SK-N-SH (cell line): ENCODE measurements around the gene KRT75. TPM values are rescaled to one million over a fixed set of nuclear protein-coding genes. Genes with fewer than 3 reads are reported as not detected.

Experiments
- CTCF ChIA-PET: fragments of 300-600, 350-600 bp; formaldehyde crosslinking; extraction: SDS; loops from one replicate; lab custom pipeline; 2021; lab: Yijun Ruan, JAX
- POLR2A ChIA-PET: fragments of 350-600 bp; sonication (Branson Sonifier 250); formaldehyde crosslinking; extraction: SDS; loops from one replicate; lab custom pipeline; 2020; ENCODE audit warnings: antibody characterized with exemption, inconsistent platforms; lab: Yijun Ruan, JAX
- DNase-seq: peaks from one replicate; pipeline ENCODE4 v3.0.0; 2012
- H2AFZ ChIP-seq: fragments of 200-600 bp; sonication (generic); 2 replicates; pipeline ENCODE4 v1.8.1; 2016; ENCODE audit warnings: antibody characterized with exemption, mild to moderate bottlenecking, low read depth
- H3F3A ChIP-seq: fragments of 200-600 bp; sonication (generic); replicated peaks from 2 replicates; pipeline ENCODE3; 2016; ENCODE audit warnings: antibody characterized with exemption, mild to moderate bottlenecking; ENCODE audit not compliant: insufficient read depth
- H3K27ac ChIP-seq, 2 experiments: fragments of 200-500 bp in 1 of 2; fragments of 200-600 bp in 1 of 2; sonication (Bioruptor generic) in 1 of 2; sonication (generic), shearing (Covaris generic) in 1 of 2; 2 replicates each; pipeline versions ENCODE4 v1.5.1 to v1.6.1; 2014 to 2016; ENCODE audit warnings: low read depth in 2 of 2, inconsistent platforms in 1 of 2, low read length in 1 of 2, mild to moderate bottlenecking in 1 of 2, mixed read lengths in 1 of 2
- H3K27me3 ChIP-seq: fragments of 200-600 bp; sonication (generic), shearing (Covaris generic); 2 replicates; pipeline ENCODE4 v1.6.1; 2016; ENCODE audit warnings: mixed run types; ENCODE audit not compliant: insufficient read depth
- H3K36me3 ChIP-seq, 2 experiments: fragments of 200-500 bp in 1 of 2; fragments of 200-600 bp in 1 of 2; sonication (Bioruptor generic) in 1 of 2; sonication (generic) in 1 of 2; replicated peaks in 1 of 2; 2 replicates each; pipeline versions ENCODE3 to v1.5.1; 2014 to 2016; ENCODE audit warnings: low read length in 1 of 2, mild to moderate bottlenecking in 1 of 2; ENCODE audit not compliant: insufficient read depth in 2 of 2, control insufficient read depth in 1 of 2
- H3K4me1 ChIP-seq, 2 experiments: fragments of 200-500 bp in 1 of 2; fragments of 200-600 bp in 1 of 2; sonication (Bioruptor generic) in 1 of 2; sonication (generic), shearing (Covaris generic) in 1 of 2; 2 replicates each; pipeline versions ENCODE4 v1.5.1 to v1.6.1; 2014 to 2016; ENCODE audit warnings: low read depth in 1 of 2, low read length in 1 of 2, mixed run types in 1 of 2; ENCODE audit not compliant: insufficient read depth in 2 of 2, control insufficient read depth in 1 of 2
- H3K4me2 ChIP-seq: fragments of 200-600 bp; sonication (generic), shearing (Covaris generic); 2 replicates; pipeline ENCODE4 v1.6.1; 2017; ENCODE audit warnings: mixed run types
- H3K4me3 ChIP-seq, 2 experiments: fragments of 200-500 bp in 1 of 2; fragments of 200-600 bp in 1 of 2; sonication (Bioruptor generic) in 1 of 2; sonication (generic), shearing (Covaris generic) in 1 of 2; 2 replicates each; pipeline versions ENCODE4 v1.5.1 to v1.8.1; 2014 to 2016; ENCODE audit warnings: low read depth in 2 of 2, inconsistent platforms in 1 of 2, low read length in 1 of 2, mild to moderate bottlenecking in 1 of 2, mixed read lengths in 1 of 2, moderate library complexity in 1 of 2
- H3K79me2 ChIP-seq: fragments of 200-600 bp; sonication (generic); 2 replicates; pipeline ENCODE4 v1.8.1; 2017; ENCODE audit warnings: mild to moderate bottlenecking; ENCODE audit not compliant: insufficient read depth
- H3K9ac ChIP-seq: fragments of 200-600 bp; sonication (generic); 2 replicates; pipeline ENCODE4 v1.6.1; 2017; ENCODE audit warnings: mixed run types
- H3K9me2 ChIP-seq: fragments of 200-600 bp; sonication (generic); 2 replicates; pipeline ENCODE4 v1.6.1; 2017; ENCODE audit warnings: mixed run types
- H3K9me3 ChIP-seq: fragments of 200-600 bp; sonication (generic); 2 replicates; pipeline ENCODE4 v1.6.1; 2017; ENCODE audit warnings: mixed run types, mild to moderate bottlenecking, moderate library complexity
- H4K20me1 ChIP-seq: fragments of 200-600 bp; sonication (generic); 2 replicates; pipeline ENCODE4 v1.6.1; 2017; ENCODE audit warnings: mild to moderate bottlenecking, mixed run types; ENCODE audit not compliant: insufficient read depth
- CTCF ChIP-seq: fragments of 200-600 bp; sonication (generic); IDR thresholded peaks from 2 replicates; pipeline ENCODE4 v1.6.1; 2017; ENCODE audit warnings: antibody characterized with exemption, mild to moderate bottlenecking, moderate library complexity
- FOXJ3 ChIP-seq: sonication (generic); formaldehyde crosslinking; IDR thresholded peaks from 2 replicates; pipeline ENCODE4 v1.5.1; 2020; ENCODE audit warnings: mild to moderate bottlenecking, missing genetic modification reagents
- FOXM1 ChIP-seq: IDR thresholded peaks from 2 replicates; pipeline ENCODE4 v1.4.0; 2012; ENCODE audit warnings: low read depth, mild to moderate bottlenecking
- JUND ChIP-seq: IDR thresholded peaks from 2 replicates; pipeline ENCODE4 v1.4.0; 2012
- MAX ChIP-seq: IDR thresholded peaks from 2 replicates; pipeline ENCODE4 v1.4.0; 2012; ENCODE audit warnings: low read depth
- NFIC ChIP-seq: IDR thresholded peaks from 2 replicates; pipeline ENCODE4 v1.4.0; 2012; ENCODE audit warnings: borderline replicate concordance
- PBX3 ChIP-seq: IDR thresholded peaks from 2 replicates; pipeline ENCODE4; 2012
- RAD21 ChIP-seq: IDR thresholded peaks from 2 replicates; pipeline ENCODE4 v1.6.1; 2012; ENCODE audit warnings: mild to moderate bottlenecking, low read length
- RCOR1 ChIP-seq: fragments of 150-350 bp; IDR thresholded peaks from 2 replicates; pipeline ENCODE4 v1.6.1; 2017; ENCODE audit warnings: antibody characterized with exemption, low read length
- SIN3A ChIP-seq: IDR thresholded peaks from 2 replicates; pipeline ENCODE4 v1.6.1; 2012; ENCODE audit warnings: low read depth, mild to moderate bottlenecking, low read length, moderate library complexity, borderline replicate concordance
- USF2 ChIP-seq: fragments of 150-350 bp; IDR thresholded peaks from 2 replicates; pipeline ENCODE4 v1.6.1; 2017; ENCODE audit warnings: antibody characterized with exemption, low read length, low read depth, borderline replicate concordance
- WGBS: methylation state at CpG from one replicate; pipeline ENCODE4 v1.1.6; 2017; ENCODE audit warnings: low lambda C conversion rate; 5-methylcytosine and 5-hydroxymethylcytosine counted together
- polyA plus RNA-seq, 3 experiments: library from polyadenylated mRNA; depleted of rRNA; stranded (reverse); fragments of >200 nt; gene quantifications; 2 replicates each; pipeline ENCODE4 v1.2.3, GENCODE V29; 2012
- TF ChIP-seq, protein P1 (sequence below): IDR thresholded peaks from 2 replicates; pipeline ENCODE4 v1.6.1; 2012; ENCODE audit warnings: mild to moderate bottlenecking, low read depth, low read length, moderate library complexity

Gene KRT75
- polyA plus RNA-seq, 1 of the 3 experiments (the other 2 are of a cell fraction) = not detected

- Histone ChIP-seq H2AFZ (no peak overlapping the region), H3F3A (no peaks in the 10 kb centered on the region), H3K9me3 (peaks cover 6% of the 10 kb centered on the region; the same call in 1 of the 2 replicates), H3K9ac (no peak overlapping the region), H4K20me1 (no peaks in the 10 kb centered on the region), H3K4me2 (no peak overlapping the region), H3K27me3 (peaks cover 4% of the 10 kb centered on the region; the same call in 1 of the 2 replicates), H3K27ac (no peak overlapping the region), H3K9me2 (no peaks in the 10 kb centered on the region), H3K4me3 (no peak overlapping the region), H3K79me2 (no peaks in the 10 kb centered on the region), H3K4me1 (no peaks in the 10 kb centered on the region), H3K36me3 (no peaks in the 10 kb centered on the region)
- ChIA-PET CTCF (no interaction called here), POLR2A (no interaction called here)
- WGBS = 11% methylated on average over 3 of the region's 3 CpGs
- no peak for TF ChIP-seq MAX
- DNase-seq = no peak
Measured at GRCh38 chr12:52480073-52480472, 45.9 kb upstream of the KRT75 start.

DNA sequence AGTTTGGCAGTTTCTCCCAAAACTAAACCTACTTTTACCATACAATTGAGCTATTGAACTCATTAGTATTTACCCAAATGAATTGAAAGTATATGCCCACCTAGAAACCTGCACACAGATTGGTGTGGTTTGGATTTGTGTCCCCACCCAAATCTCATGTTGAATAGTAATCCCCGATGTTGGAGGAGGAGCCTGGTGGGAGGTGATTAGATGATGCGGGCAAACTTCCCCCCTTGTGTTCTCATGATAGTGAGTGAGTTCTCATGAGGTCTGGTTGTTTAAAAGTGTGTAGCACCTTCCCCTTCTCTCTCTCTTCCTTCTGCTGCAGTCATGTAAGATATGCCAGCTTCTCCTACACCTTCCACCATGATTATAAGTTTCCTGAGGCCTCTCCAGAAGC is 43.5 kb upstream of the KRT75 start:
- H4K20me1 ChIP-seq = no peaks in the 10 kb centered on the region
- DNase-seq = no peak
- no peaks in the 10 kb centered on the region for H3K9me3 ChIP-seq
- no peaks in the 10 kb centered on the region for H3F3A ChIP-seq
- CTCF ChIA-PET = interaction anchor here (1.0 to 1.2 kb wide), 2 partner anchors 22 to 98 kb away, joined by 3 read pairs; no protein-coding TSS in a partner anchor
- 11% methylated on average over 2 of the region's 2 CpGs for WGBS
- peaks cover 4% of the 10 kb centered on the region; the same call in 1 of the 2 replicates for H3K27me3 ChIP-seq
- no peak overlapping the region for H3K9ac ChIP-seq
- no peak overlapping the region for H2AFZ ChIP-seq
- H3K79me2 ChIP-seq = no peaks in the 10 kb centered on the region
- TF ChIP-seq NFIC (no peak), RCOR1 (no peak), JUND (no peak), PBX3 (no peak), SIN3A (no peak), CTCF (no peak), RAD21 (no peak), FOXM1 (no peak), USF2 (no peak), FOXJ3 (no peak)
- TF ChIP-seq, protein P1, sequence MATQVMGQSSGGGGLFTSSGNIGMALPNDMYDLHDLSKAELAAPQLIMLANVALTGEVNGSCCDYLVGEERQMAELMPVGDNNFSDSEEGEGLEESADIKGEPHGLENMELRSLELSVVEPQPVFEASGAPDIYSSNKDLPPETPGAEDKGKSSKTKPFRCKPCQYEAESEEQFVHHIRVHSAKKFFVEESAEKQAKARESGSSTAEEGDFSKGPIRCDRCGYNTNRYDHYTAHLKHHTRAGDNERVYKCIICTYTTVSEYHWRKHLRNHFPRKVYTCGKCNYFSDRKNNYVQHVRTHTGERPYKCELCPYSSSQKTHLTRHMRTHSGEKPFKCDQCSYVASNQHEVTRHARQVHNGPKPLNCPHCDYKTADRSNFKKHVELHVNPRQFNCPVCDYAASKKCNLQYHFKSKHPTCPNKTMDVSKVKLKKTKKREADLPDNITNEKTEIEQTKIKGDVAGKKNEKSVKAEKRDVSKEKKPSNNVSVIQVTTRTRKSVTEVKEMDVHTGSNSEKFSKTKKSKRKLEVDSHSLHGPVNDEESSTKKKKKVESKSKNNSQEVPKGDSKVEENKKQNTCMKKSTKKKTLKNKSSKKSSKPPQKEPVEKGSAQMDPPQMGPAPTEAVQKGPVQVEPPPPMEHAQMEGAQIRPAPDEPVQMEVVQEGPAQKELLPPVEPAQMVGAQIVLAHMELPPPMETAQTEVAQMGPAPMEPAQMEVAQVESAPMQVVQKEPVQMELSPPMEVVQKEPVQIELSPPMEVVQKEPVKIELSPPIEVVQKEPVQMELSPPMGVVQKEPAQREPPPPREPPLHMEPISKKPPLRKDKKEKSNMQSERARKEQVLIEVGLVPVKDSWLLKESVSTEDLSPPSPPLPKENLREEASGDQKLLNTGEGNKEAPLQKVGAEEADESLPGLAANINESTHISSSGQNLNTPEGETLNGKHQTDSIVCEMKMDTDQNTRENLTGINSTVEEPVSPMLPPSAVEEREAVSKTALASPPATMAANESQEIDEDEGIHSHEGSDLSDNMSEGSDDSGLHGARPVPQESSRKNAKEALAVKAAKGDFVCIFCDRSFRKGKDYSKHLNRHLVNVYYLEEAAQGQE = no peak
- no peaks in the 10 kb centered on the region for H3K9me2 ChIP-seq
- no peak overlapping the region for H3K4me2 ChIP-seq
- no peak overlapping the region for H3K27ac ChIP-seq
- no peaks in the 10 kb centered on the region for H3K4me1 ChIP-seq
- H3K4me3 ChIP-seq = no peak overlapping the region
- POLR2A ChIA-PET = interaction anchor here (0.6 kb wide), 1 partner anchor 97 kb away, joined by 3 read pairs; no protein-coding TSS in a partner anchor
- no peaks in the 10 kb centered on the region for H3K36me3 ChIP-seq
